ENCODE data around the gene NEK7. TPM values are rescaled to one million over a fixed set of nuclear protein-coding genes. Genes with fewer than 3 reads are reported as not detected.
"Not testable (repeated sequence)": the region's sequence is repeated elsewhere in the genome, so short reads cannot be mapped to it uniquely, and the experiment has no call there.

The NEK7 gene
- total RNA-seq, 1 donor from 2014 or later, result 103 TPM

DNA sequence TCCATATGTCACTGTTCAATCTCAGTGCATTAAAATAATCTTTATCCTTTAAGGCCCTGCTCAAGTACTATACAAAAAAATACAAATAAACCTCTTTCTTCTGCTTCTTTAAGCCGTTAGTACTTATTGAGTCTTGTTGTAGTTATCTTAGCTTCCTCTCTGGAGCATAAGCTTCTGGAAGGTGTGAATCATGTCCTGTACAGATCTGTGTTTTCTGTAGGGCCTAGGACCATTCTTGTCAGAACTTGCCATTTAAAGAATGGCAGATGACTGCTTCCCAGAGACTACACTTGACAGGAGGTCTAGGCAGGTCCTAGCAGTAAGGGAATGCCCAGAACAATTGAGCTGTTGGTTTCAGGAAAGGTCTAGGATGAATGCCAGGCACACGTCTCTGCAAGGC is 12.9 kb downstream of the NEK7 start:
- DNase-seq (ENCODE audit: low spot score), result no peak

DNA sequence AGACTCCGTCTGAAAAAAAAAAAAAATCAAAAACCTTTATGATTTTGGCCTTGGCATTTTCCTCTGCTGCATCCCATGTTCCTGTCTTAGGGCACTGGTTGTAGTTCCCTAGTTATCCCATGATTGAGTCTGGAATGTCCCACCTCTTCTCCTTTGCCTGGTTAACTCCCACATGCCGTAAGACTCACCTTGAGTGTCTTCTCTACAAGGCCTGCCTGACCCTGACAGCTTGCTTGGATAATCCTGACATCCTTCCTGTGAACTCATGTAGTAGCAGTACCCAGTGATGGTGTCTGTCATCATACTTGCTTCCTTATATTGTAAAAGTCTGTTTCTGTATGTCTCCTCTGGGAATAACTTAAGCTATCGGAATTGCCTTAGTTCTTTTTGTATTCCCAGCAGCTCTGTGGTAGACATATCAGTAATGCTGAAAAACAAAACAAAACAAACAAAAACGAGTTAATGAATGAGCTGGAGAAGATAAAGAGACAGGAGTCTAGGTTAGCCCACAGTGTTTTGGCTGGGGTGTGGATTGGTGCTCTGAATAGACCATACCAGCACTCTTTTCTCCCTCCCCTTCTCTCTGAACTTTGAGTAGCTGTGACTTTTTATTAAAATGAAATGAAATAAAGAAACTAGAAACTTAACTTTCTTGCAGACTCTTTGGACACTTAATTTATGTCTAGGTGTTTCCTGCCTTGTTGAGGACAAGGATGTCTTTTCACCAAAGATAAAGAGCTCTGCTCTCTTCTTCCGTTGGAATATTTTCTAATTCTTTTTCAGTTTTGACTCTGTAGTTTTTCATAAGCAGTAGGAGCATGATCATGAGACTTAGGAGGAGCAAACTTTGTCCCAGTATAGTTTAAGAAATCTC is 15.1 kb downstream of the NEK7 start:
- DNase-seq (ENCODE audit: low spot score), result no peak

DNA sequence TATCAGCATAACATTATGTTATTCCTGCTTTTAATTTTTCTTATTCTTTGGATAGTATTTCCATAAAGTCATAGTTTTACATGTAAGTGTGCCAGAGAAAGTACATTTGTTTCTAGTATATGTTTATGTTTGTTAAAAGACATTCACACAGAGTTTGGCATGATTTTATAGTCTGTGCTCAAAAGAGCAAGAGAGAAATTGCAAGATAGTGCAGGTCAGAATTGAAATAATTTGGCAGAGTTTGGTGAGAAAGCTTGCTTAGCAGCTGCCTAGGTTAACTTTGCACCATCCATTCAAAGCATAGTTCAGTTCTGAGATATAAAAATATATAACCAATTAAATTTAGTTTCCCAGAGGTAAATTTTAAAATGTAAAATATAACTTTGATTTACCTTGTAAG is 17.0 kb downstream of the NEK7 start:
- no peak for DNase-seq (ENCODE audit: low spot score)

DNA sequence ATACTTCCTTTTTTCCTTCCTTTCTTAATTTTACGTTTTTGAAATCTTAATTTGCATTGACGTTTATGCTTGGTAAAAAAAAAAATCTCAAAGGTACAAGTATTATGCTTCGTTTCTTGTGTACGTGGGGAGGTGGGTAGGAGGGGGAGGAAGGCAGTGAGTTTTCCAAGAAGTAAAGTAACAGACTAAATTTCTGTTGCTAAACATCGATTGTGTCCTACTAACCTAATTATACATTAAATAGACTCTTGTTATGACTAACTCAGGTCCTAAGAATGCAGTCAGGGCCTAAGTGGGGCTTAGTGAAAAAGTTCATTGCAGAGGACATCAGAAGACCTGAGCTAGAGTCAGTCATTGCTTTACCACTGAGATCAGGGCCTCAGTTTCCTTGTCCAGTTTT is 17.5 kb downstream of the NEK7 start:
- DNase-seq (ENCODE audit: low spot score), result no peak

DNA sequence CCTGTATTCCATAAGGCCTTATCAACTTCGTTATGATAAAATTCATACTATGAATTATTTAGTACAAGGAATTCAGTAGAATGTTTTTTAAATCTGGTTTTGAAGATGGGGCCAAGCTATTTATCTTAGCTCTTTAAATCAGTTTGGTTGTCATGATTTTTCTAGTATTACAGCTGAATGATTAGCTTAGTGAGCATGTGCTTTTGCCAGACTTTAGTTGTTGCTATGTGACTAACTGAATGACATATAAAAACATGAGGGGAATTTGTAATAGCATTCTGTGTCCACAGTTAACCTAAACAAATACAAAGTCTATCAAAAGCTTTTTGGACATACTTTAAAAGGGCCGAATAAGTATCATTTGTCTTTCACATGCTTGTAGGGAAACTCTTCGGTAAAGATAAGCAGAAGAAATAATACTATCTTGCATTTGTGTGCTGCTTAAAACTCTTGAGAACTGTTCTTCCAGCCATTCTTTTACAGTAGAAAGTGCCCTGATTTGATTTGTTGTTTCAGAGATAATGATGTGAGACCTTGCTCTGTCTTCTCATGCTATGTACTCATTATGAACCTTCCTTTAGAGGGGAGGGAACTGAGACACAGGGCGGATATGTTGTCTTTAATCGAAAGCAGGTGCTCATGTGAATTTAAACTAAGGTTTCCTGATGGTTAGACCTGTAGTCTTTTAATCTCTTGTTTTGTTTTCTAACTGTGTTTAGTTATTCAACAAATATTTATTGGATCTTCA is 18.8 kb downstream of the NEK7 start:
- DNase-seq (ENCODE audit: low spot score), result no peak

DNA sequence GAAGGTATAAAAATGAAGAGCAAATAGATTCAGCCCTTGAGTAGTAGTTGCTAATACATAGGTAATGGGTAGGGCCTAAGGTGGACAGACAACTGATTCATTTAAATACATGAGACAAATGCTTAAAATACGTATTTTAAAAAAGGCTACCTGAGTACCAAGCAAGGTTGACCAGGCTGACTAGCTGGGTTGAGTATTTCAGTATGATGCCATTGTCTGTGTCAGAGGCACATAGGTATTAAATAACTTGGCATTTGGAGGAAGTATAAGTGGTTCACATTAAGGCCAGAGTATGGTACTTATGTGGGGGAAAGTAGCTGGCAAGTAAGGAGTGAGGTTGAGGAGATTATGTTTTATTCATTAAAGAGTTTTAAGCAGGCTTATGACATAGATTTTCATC is 19.4 kb downstream of the NEK7 start:
- DNase-seq (ENCODE audit: low spot score), result no peak

DNA sequence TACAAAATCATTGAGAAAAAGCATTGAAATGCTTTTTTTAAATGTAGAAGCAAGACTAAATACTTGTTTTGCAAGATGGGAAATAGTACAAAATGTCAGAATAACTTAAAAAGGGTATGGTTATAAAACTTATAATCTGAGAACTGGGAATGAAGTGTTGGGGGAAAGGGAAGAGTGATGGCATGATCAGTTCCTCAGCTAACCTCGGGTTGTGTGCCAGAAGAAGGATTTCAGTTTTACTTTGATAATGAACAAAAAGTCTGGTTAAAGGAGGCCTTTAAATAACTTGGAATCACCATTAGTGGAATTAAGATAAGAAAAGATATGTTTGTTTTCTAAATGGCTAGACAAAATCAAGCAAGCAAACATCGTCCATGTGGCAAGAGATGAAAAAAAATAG is 20.7 kb downstream of the NEK7 start:
- no peak for DNase-seq (ENCODE audit: low spot score)

DNA sequence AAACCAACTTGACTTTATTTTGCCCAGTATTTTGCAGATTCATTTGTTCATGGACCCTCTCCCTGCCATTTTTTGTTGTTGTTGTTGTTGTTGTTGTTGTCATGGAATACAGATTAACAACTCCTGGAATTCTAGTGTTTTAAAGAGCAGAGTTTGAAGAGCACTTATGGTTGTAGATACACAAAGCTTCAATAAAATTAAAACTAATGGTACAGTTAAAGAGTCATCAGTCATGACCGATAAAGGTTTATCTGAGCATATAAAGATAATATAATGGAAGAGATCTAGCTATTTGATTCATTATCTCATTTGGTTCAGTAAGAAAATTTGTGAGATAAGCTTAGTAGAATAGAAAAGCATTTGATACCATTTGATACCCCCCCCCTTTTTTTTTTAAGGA is 21.8 kb downstream of the NEK7 start:
- DNase-seq (ENCODE audit: low spot score), result no peak

DNA sequence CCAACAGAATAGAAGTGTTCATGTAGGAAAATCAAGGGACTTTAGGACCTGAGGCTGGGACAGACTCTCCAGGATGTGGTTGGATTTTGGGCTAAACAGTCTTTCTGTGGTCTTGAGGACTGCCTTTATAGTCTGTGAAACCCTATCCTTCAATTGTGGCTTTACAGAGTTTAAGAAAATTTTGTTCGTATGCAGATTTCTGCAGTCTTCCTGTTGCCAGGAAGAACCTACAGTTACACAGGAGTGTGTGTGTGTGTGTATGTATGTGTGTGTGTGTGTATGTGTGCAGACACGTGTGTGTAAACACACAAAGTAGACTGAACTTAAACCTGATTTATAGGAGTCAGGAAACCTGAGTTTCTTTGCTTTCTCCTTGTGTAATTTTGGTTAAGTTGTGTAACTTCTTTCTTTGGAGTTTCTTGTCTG is 22.8 kb downstream of the NEK7 start:
- no peak for DNase-seq (ENCODE audit: low spot score)

DNA sequence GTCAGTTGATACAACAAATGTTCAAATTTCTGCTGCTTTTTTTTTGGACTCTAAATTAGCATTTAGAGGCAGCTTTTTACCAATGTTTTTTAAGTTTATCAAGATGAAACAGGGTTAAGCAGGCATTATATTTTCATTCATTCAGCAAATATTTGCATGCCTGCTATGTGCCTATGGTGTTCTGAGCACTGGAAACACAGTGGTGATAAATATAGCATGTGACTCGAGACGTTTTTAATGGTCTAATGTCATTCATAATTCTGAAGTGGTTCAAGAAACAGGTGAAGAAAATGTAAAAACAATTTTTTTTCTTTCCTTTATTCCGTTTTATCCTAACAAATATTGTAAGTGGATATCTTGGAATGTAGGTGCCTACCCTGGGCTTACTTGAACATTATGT is 26.8 kb downstream of the NEK7 start:
- DNase-seq (ENCODE audit: low spot score), result no peak

DNA sequence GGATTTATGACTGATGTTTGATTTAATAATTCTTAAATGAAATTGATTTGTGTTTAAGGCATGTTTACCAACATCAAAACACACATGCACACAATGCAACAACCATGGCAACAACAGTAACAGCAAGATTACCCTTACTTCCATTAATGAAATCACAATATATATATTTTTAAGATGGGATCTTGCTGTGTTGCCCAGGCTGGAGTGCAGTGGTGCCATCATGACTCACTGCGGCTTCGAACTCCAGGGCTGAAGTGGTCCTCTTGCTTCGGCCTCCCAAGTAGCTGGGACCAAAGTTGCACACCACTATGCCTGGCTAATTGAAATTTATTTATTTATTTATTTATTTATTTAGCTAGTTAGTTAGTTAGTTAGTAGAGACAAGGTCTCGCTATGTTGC is 27.7 kb downstream of the NEK7 start:
- no peak for DNase-seq (ENCODE audit: low spot score)

DNA sequence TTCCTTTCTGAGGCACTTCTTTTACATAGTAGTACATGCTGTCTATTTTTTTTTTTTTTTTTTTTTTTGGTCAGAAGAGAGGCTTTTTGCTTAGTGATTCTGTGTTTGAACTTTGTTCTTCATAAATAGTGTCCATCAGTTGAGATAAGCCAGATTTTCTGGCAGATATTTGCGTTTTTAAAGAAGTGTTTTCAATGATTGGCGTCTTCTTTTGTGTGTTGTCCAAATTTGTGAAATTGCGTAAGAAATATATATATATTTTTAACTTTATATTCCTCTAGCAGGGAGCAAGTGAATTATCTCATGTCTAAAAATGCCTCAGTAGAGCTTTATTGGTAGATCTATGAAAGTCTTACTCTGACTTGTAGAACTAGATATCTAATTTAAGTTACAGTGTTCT is 28.3 kb downstream of the NEK7 start:
- no peak for DNase-seq (ENCODE audit: low spot score)

DNA sequence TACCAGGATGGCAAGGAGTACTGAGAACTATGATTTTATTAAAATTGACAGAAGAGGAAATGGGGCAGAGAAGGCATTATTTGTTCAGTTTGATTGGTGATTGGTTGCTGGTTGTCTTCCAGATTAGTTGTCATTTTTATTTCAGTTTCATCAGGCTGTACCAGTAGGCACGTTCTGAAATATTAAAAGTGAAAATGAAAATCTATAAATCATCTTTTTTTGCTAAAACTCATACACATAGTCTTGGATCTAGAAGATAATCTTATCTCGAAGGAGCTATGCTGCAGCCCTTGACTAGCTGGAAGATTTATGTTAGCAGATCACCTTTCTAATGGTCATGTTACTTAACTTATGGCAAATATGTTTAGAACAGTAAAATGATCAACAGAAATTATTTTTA is 29.0 kb downstream of the NEK7 start:
- DNase-seq (ENCODE audit: low spot score), result no peak

DNA sequence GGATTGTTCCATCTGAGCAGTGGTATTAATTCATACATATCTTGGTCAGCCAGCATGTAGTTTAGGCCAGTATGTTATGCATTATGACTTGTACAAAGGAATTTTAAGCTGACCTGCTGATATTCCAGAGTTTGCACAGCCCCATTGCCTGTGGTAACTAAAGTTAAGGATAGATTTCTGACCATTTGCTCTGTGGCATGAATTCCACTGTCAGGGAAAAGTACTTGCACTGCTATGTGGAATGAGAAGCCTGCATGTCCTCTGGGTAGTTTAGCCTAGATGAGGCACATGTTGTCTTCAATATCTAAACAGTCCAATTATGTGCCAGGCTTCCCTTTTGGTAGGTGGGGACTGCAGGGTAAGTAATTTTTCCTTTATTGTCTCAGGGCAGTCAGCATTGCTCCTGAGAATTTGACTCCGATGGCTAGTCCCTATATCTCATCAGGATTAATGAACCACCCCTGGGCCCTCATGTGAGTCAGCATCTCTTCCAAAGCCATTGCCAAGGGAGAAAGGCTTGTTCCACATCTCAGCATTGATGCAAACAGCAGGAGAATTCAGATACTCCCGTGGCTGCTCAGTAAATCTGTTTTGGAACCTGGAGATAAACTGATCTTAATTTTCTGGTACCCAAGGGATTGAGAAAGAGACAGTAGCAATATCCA is 30.2 kb downstream of the NEK7 start:
- no peak for DNase-seq (ENCODE audit: low spot score)

DNA sequence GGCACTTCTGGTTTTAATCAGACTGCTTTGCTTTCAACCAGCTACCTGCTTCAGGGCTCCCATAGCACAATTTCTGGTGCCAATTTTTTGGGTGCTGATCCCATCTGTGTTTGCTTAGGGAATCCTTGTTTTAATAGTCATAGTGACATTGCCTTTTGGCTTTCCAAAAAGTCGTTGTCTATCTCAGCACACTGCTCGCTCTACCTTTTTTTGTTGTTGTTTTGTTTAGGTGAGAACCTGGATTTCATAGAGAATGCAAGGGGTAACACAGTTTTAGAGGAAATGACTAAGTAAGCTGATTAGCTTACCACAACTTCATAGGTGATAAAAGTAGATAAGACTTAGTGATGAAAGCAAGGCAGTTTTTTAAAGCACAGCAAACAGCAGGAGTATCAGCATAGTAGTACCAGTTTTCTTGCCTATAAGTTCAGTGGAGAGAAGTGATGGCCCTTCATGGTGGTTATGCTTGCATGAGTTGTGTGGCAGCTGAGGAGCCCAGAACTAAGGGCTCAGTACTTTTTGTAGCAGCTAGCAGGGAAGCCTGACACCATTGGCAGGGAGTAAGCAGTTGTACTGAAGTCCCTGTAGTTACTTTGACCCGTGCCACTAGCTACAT is 31.3 kb downstream of the NEK7 start:
- DNase-seq (ENCODE audit: low spot score), result no peak

DNA sequence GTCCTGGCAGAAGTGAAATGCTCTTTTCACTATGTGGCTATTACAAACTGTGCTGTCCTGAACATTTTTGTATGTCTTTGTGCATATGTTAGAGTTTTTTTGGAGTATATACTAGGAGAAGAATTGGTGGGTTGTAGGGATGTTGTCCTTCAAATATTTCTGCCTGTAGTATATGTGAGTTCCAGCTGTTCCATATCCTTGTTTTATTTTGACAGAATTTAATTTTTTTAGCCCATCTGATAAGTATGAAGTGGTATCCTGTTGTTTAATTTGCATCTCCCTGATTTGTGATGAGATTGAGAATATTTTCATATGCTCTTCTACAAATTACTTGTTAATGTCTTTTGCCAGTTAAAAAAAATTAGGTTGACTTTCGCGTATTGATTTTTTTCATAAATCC is 34.3 kb downstream of the NEK7 start:
- DNase-seq (ENCODE audit: low spot score), result no peak

DNA sequence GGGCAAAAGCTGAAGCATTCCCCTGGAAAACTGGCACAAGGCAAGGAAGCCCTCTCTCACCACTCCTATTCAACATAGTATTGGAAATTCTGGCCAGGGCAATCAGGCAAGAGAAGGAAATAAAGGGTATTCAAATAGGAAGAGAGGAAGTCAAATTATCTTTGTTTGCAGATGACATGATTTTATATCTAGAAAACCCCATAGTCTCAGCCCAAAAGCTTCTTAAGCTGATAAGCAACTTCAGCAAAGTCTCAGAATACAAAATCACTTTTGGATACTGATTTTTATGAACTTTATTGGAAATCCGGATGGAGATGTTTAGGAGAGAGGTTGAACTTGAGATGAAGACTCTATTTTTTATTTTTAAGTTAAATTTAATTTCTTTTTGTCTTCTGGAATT is 37.1 kb downstream of the NEK7 start:
- DNase-seq (ENCODE audit: low spot score), result not testable (repeated sequence)

DNA sequence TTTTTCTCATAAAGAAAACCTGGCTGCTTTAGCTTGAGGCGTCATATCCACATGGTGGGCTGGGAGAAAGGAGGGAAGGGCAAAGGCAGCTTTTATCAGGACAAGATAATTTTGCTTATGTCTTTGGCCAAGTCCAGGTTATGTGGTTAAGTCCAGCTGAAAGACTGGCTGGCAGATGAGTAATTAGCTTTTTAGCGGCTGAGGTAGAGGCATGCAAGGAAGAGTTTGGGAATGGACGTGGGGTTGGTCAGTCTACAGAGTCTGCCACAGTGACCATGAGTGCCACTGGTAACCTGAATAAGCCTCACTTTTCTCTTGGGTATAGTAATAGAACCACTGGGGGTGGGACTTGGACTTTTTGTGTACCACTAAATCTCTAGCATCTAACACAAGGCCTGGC is 39.8 kb downstream of the NEK7 start:
- DNase-seq (ENCODE audit: low spot score), result no peak

DNA sequence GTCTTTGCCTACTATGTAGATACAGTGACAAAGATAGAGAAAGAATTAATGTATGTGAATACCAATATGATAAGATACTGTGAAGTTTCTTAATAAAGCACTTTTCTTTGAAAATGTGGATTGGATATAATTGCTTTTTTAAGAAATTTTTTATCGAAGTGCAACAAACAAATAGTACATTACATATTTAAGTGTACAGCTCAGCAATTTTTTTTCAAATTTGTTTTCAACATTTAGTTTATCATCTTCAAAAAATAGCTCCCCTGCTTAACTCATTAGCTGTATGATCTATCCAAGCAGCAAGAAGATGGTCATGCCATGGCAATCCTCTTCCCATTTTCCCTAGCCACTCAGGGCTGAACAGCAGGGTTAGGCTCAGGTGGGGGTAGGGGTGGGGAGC is 40.5 kb downstream of the NEK7 start:
- no peak for DNase-seq (ENCODE audit: low spot score)

DNA sequence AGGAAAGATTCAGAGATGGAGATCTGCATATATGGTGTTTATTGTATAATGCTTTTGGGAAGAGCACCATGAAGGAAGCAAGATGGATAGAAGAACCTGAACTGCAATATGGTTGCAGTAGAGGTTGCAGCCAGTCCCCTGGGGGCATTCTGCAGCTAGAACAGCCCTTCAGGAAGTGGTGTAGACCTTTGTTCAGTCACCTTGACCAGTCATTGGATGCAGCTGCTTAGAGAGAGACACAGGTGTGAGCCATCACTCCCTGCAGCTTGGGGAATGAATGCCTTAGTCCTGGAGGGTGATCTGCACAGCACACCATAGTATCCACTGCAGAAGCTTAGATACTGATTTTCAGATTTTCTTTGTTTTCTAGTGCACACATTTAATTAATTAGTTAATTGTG is 42.3 kb downstream of the NEK7 start:
- DNase-seq (ENCODE audit: low spot score), result no peak

DNA sequence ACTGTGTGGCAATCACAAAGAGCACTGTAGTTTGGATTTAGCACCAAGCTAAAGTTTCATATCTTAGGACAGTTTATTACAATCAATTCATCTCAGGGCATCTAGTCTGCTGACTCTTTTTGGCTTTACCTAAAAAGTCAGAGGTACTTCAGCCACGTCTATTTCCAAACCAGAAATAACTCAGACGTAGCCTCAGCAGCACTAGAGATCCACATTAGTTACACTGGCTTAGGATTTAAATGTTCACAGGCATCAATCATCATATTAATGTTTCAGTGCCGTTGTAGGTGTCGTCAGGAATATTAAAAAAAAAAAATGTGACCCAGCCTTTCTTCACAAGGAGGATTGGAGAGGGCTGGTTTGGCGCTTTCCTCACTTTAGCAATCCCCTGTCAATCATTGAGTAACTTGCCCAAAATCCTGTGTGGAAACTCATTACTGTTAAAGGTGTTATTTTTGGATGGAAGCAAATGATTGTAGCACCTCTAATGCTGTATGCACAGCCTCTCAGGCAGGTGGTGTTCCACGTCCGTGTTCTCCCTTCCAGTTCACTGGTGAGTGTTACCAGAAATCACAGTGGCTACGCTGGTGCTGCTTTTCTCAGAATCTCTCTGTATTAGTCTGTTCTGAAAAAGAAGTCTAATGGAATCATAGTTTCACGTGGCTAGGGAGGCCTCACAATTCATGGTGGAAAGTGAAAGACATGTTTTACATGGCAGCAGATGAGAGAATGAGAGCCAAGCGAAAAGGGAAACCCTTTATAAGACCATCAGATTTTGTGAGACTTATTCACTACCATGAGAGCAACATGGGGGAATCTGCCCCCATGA is 45.4 kb downstream of the NEK7 start:
- no peak for DNase-seq (ENCODE audit: low spot score)

All from mesenteric fat pad (tissue), 1 donor.